Amniotic stem cell (primary cell): ENCODE measurements around the gene PARD6G.
"Not testable (repeated sequence)": the region's sequence is repeated elsewhere in the genome, so short reads cannot be mapped to it uniquely, and the experiment has no call there.

Source experiments
- DNase-seq: peaks from one replicate; lab custom pipeline; 2025; lab: John Stamatoyannopoulos, UW

Gene PARD6G

GRCh38 chr18:80171054-80171872 is 76.1 kb downstream of the PARD6G start:
- DNase-seq = peak; percentile 22

- DNase-seq = no peak
These were observed 76.8 kb downstream of the PARD6G start for GRCh38 chr18:80170395-80171053.

GRCh38 chr18:80169607-80170006 is 77.7 kb downstream of the PARD6G start:
- DNase-seq = no peak

GRCh38 chr18:80168982-80169381 is 78.3 kb downstream of the PARD6G start:
- DNase-seq = no peak

- DNase-seq = no peak
These were observed 79.0 kb downstream of the PARD6G start for GRCh38 chr18:80168346-80168745.

- no peak for DNase-seq
These were observed 79.4 kb downstream of the PARD6G start for GRCh38 chr18:80167931-80168330.

GRCh38 chr18:80167331-80167730 is 80.0 kb downstream of the PARD6G start:
- DNase-seq = no peak

- DNase-seq = no peak
These were observed 80.6 kb downstream of the PARD6G start for GRCh38 chr18:80166725-80167124.

- no peak for DNase-seq
These were observed 81.1 kb downstream of the PARD6G start for GRCh38 chr18:80166240-80166639.

GRCh38 chr18:80164727-80165355 is 82.5 kb downstream of the PARD6G start:
- not testable (repeated sequence) for DNase-seq

- no peak for DNase-seq
These were observed 84.1 kb downstream of the PARD6G start for GRCh38 chr18:80163183-80163582.

GRCh38 chr18:80161781-80162417 is 85.4 kb downstream of the PARD6G start:
- no peak for DNase-seq

GRCh38 chr18:80159713-80160636 is 87.3 kb downstream of the PARD6G start:
- DNase-seq = no peak

- no peak for DNase-seq
These were observed 88.9 kb downstream of the PARD6G start for GRCh38 chr18:80158365-80158764.

GRCh38 chr18:80157708-80158343 is 89.5 kb downstream of the PARD6G start:
- peak; percentile 22 for DNase-seq

GRCh38 chr18:80154293-80154692 is 93.0 kb downstream of the PARD6G start:
- no peak for DNase-seq

- DNase-seq = no peak
These were observed 97.6 kb downstream of the PARD6G start for GRCh38 chr18:80149667-80150066.

- no peak for DNase-seq
These were observed 98.8 kb downstream of the PARD6G start for GRCh38 chr18:80148326-80149199.

- DNase-seq = peak; percentile 46
These were observed 99.6 kb downstream of the PARD6G start for GRCh38 chr18:80147418-80148325.
